Measurements from ENCODE around the gene WDR1. TPM values are rescaled to one million over a fixed set of nuclear protein-coding genes. Genes with fewer than 3 reads are reported as not detected.

Gene WDR1
- total RNA-seq, 2 experiments from 2014 or later: 197 to 198 TPM

DNA sequence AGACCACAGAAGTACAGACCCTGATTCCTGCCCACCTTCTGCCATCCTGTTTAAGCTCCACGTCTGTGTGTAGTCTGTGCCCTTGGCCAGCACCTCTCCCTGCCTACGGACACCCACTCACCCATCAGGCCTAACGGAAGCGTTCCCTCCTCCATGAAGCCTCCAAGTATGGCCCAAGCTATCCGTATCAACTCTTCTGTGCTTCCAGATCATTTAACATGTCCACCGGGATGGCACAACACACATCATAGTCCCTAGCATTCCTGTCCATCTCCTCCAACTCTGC, 11.7 kb downstream of the WDR1 start:
- no peak for TF ChIP-seq CTCF (IDR thresholded peaks at IDR 0.05)
- peaks cover 86% of the 10 kb centered on the region for H3K36me3 ChIP-seq (ENCODE audit: insufficient read depth, low read length)
- Mint-ChIP-seq H3K9me3 (no peaks in the 10 kb centered on the region), H3K4me3 (peak overlapping the region; percentile 74), H3K4me1 (ENCODE audit: low read depth) (peaks cover 100% of the 10 kb centered on the region), H3K27ac (peak overlapping the region; percentile 99), H3K36me3 (ENCODE audit: low read depth) (peaks cover 100% of the 10 kb centered on the region), H3K27me3 (no peaks in the 10 kb centered on the region)
- DNase-seq (no peak), ATAC-seq (ENCODE audit: poor library complexity) (no peak)
- POLR2A ChIA-PET: interaction anchor here (6.1 to 9.0 kb wide), 2 partner anchors 11 to 13 kb away, joined by 57 to 61 read pairs; partner anchors contain the start of gene WDR1
- peaks cover 100% of the 10 kb centered on the region for H3K4me1 ChIP-seq (ENCODE audit: insufficient read depth, low read length)
- H3K9me3 ChIP-seq (ENCODE audit: control insufficient read depth in 1 of 2, insufficient read depth in 1 of 2, low read length in 2 of 2): no peaks in the 10 kb centered on the region
- H3K27ac ChIP-seq (ENCODE audit: low read depth in 1 of 2, low read length in 2 of 2): peak overlapping the region; percentile 66 to 74
- H3K27me3 ChIP-seq (ENCODE audit: control insufficient read depth in 1 of 2, insufficient read depth in 2 of 2, low read length in 2 of 2): no peaks in the 10 kb centered on the region
- intact Hi-C loops (cut with DNase I, micrococcal nuclease): no loop called here
- no peak overlapping the region for H3K4me3 ChIP-seq (ENCODE audit: low read length)
- CTCF ChIA-PET: interaction anchor here (1.1 kb wide), 1 partner anchor 356 kb away, joined by 3 read pairs; no protein-coding TSS in a partner anchor

DNA sequence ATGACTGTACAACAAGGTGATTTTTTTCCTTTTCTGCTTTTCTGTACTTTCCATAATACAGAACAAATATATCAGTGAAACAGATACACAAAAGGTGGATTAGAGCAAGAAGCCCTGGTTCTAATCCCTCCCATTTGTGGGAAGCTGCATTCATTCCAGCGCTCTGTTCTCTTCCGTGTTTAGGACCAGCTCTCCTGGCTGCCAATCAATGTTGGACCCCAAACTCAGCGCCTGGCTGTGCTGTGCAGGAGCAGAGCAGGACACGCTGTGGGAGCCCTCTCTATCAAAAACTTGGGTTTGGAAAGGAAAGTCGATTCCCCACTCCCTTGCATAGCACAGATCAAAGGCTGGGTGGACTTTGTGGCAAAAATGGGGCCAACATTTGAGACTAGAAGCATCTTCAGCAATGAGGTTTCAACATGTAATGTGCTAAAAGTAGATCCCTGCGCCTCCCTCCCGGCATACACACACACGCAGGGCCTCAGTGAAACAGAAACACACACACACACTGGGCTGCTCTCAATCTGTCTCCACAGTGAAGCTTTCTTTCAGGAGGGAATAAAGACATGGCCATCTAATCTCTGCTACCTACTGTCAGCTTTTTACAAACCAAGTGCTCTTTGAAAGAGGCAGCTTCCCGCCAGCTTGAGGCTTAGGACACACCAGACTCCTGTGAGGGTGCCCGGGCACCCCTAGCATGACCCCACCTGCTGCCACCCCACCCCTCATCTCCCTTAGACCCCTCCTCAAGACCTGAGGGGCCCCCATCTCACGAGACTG, 12.2 kb downstream of the WDR1 start:
- Histone ChIP-seq H3K4me1 (ENCODE audit: insufficient read depth, low read length) (peaks cover 100% of the 10 kb centered on the region), H3K27me3 (ENCODE audit: control insufficient read depth in 1 of 2, insufficient read depth in 2 of 2, low read length in 2 of 2) (no peaks in the 10 kb centered on the region), H3K27ac (ENCODE audit: low read depth in 1 of 2, low read length in 2 of 2) (peak overlapping the region; percentile 66 to 74), H3K36me3 (ENCODE audit: insufficient read depth, low read length) (peaks cover 86% of the 10 kb centered on the region), H3K9me3 (ENCODE audit: control insufficient read depth in 1 of 2, insufficient read depth in 1 of 2, low read length in 2 of 2) (no peaks in the 10 kb centered on the region), H3K4me3 (ENCODE audit: low read length) (no peak overlapping the region)
- POLR2A ChIA-PET: interaction anchor here (1.3 to 9.0 kb wide), 3 partner anchors 10 to 13 kb away, joined by 4 to 61 read pairs (median 57); partner anchors contain the start of gene WDR1
- H3K27me3 Mint-ChIP-seq: no peaks in the 10 kb centered on the region
- TF ChIP-seq CTCF (IDR thresholded peaks at IDR 0.05): no peak
- DNase-seq (no peak), ATAC-seq (ENCODE audit: poor library complexity) (no peak)
- no peaks in the 10 kb centered on the region for H3K9me3 Mint-ChIP-seq
- intact Hi-C loops (cut with DNase I, micrococcal nuclease): no loop called here
- H3K27ac Mint-ChIP-seq: peak overlapping the region; percentile 99
- peaks cover 100% of the 10 kb centered on the region for H3K4me1 Mint-ChIP-seq (ENCODE audit: low read depth)
- peaks cover 100% of the 10 kb centered on the region for H3K36me3 Mint-ChIP-seq (ENCODE audit: low read depth)
- CTCF ChIA-PET: interaction anchor here (1.1 kb wide), 1 partner anchor 357 kb away, joined by 3 read pairs; no protein-coding TSS in a partner anchor
- H3K4me3 Mint-ChIP-seq: peak overlapping the region; percentile 74

GRCh38 chr4:10102474-10103332, 13.9 kb downstream of the WDR1 start:
- Histone ChIP-seq H3K36me3 (ENCODE audit: insufficient read depth, low read length) (peaks cover 86% of the 10 kb centered on the region), H3K4me3 (ENCODE audit: low read length) (no peak overlapping the region), H3K9me3 (ENCODE audit: control insufficient read depth in 1 of 2, insufficient read depth in 1 of 2, low read length in 2 of 2) (no peaks in the 10 kb centered on the region), H3K27me3 (ENCODE audit: control insufficient read depth in 1 of 2, insufficient read depth in 2 of 2, low read length in 2 of 2) (no peaks in the 10 kb centered on the region), H3K4me1 (ENCODE audit: insufficient read depth, low read length) (peaks cover 99% of the 10 kb centered on the region), H3K27ac (ENCODE audit: low read depth in 1 of 2, low read length in 2 of 2) (peak overlapping the region; percentile 4 to 50)
- DNase-seq (no peak), ATAC-seq (ENCODE audit: poor library complexity) (no peak)
- intact Hi-C loops (cut with DNase I, micrococcal nuclease): no loop called here
- H3K4me1 Mint-ChIP-seq (ENCODE audit: low read depth): peaks cover 100% of the 10 kb centered on the region
- TF ChIP-seq CTCF (IDR thresholded peaks at IDR 0.05): no peak
- ChIA-PET CTCF (no interaction called here), POLR2A (interaction anchor here (0.6 to 9.0 kb wide), 4 partner anchors 8 to 1239 kb away, joined by 3 to 61 read pairs (median 30); partner anchors contain the start of gene WDR1)
- H3K36me3 Mint-ChIP-seq (ENCODE audit: low read depth): peaks cover 100% of the 10 kb centered on the region
- H3K27ac Mint-ChIP-seq: peak overlapping the region; percentile 99
- H3K9me3 Mint-ChIP-seq: no peaks in the 10 kb centered on the region
- H3K27me3 Mint-ChIP-seq: no peaks in the 10 kb centered on the region
- H3K4me3 Mint-ChIP-seq: peak overlapping the region; percentile 8

Data from CD4-positive, alpha-beta T cell (primary cell).